WTC11 (cell line): ENCODE measurements around the gene CLN6. TPM values are rescaled to one million over a fixed set of nuclear protein-coding genes. Genes with fewer than 3 reads are reported as not detected.

Experiments
- CREB1 ChIP-seq: sonication (generic); formaldehyde crosslinking; IDR thresholded peaks from 2 replicates; pipeline ENCODE4 v1.8.0; 2023; ENCODE audit warnings: mild to moderate bottlenecking, missing genetic modification reagents
- ESRRA ChIP-seq: sonication (generic); formaldehyde crosslinking; IDR thresholded peaks from 2 replicates; pipeline ENCODE4 v1.8.1; 2022; ENCODE audit warnings: mild to moderate bottlenecking, missing genetic modification reagents, borderline replicate concordance
- GRHL2 ChIP-seq: fragments of 250-450 bp; sonication (Bioruptor Pico); IDR thresholded peaks from 2 replicates; pipeline ENCODE4 v1.8.0; 2022; ENCODE audit warnings: mild to moderate bottlenecking, moderate library complexity; ENCODE audit not compliant: insufficient replicate concordance, severe bottlenecking
- GTF2I ChIP-seq: fragments of 250-450 bp; sonication (Bioruptor Pico); conservative IDR thresholded peaks from 2 replicates; pipeline ENCODE4 v1.4.0; 2021; ENCODE audit warnings: mild to moderate bottlenecking
- IRF2 ChIP-seq: sonication (generic); formaldehyde crosslinking; IDR thresholded peaks from 2 replicates; pipeline ENCODE4 v1.8.0; 2022; ENCODE audit warnings: low read depth, missing genetic modification reagents, borderline replicate concordance
- MXD4 ChIP-seq: fragments of 250-450 bp; sonication (Bioruptor Pico); IDR thresholded peaks from 2 replicates; pipeline ENCODE4 v1.8.0; 2021; ENCODE audit warnings: mild to moderate bottlenecking, moderate library complexity, borderline replicate concordance
- NFATC4 ChIP-seq: fragments of 250-450 bp; sonication (Bioruptor Pico); IDR thresholded peaks from 2 replicates; pipeline ENCODE4 v1.9.0; 2021; ENCODE audit warnings: mild to moderate bottlenecking
- NFYB ChIP-seq: sonication (generic); formaldehyde crosslinking; conservative IDR thresholded peaks from 2 replicates; pipeline ENCODE4 v1.8.0; 2022; ENCODE audit warnings: low read depth, missing genetic modification reagents
- NR3C1 ChIP-seq: sonication (generic); formaldehyde crosslinking; conservative IDR thresholded peaks from 2 replicates; pipeline ENCODE4 v1.8.1; 2023; ENCODE audit warnings: low read depth, mild to moderate bottlenecking, missing genetic modification reagents
- OVOL2 ChIP-seq: fragments of 250-450 bp; sonication (Bioruptor Pico); IDR thresholded peaks from 2 replicates; pipeline ENCODE4 v1.9.0; 2021; ENCODE audit warnings: mild to moderate bottlenecking, borderline replicate concordance
- RELA ChIP-seq: sonication (generic); formaldehyde crosslinking; IDR thresholded peaks from 2 replicates; pipeline ENCODE4 v1.8.1; 2022; ENCODE audit warnings: missing genetic modification reagents, mild to moderate bottlenecking, borderline replicate concordance
- SMAD4 ChIP-seq: sonication (generic); formaldehyde crosslinking; IDR thresholded peaks from 2 replicates; pipeline ENCODE4 v1.8.0; 2022; ENCODE audit warnings: mild to moderate bottlenecking, missing genetic modification reagents
- SOX15 ChIP-seq: fragments of 250-450 bp; sonication (Bioruptor Pico); IDR thresholded peaks from 2 replicates; pipeline ENCODE4 v1.9.0; 2021; ENCODE audit warnings: mild to moderate bottlenecking
- SP1 ChIP-seq: sonication (generic); formaldehyde crosslinking; conservative IDR thresholded peaks from 2 replicates; pipeline ENCODE4 v1.8.1; 2022; ENCODE audit warnings: missing genetic modification reagents
- TEAD1 ChIP-seq: sonication (generic); formaldehyde crosslinking; IDR thresholded peaks from 2 replicates; pipeline ENCODE4 v1.8.0; 2022; ENCODE audit warnings: mild to moderate bottlenecking, missing genetic modification reagents
- TEAD4 ChIP-seq: sonication (generic); formaldehyde crosslinking; IDR thresholded peaks from 2 replicates; pipeline ENCODE4 v1.8.0; 2022; ENCODE audit warnings: mild to moderate bottlenecking, missing genetic modification reagents
- ZNF138 ChIP-seq: sonication (generic); formaldehyde crosslinking; conservative IDR thresholded peaks from 2 replicates; pipeline ENCODE4 v1.8.1; 2022; ENCODE audit warnings: mild to moderate bottlenecking, moderate library complexity, missing genetic modification reagents
- ZNF396 ChIP-seq: fragments of 250-450 bp; sonication (Bioruptor Pico); IDR thresholded peaks from 2 replicates; pipeline ENCODE4 v1.8.0; 2021; ENCODE audit warnings: mild to moderate bottlenecking, moderate library complexity, borderline replicate concordance
- ZNF416 ChIP-seq: fragments of 250-450 bp; sonication (Bioruptor Pico); IDR thresholded peaks from 2 replicates; pipeline ENCODE4 v1.9.0; 2021; ENCODE audit warnings: mild to moderate bottlenecking, inconsistent platforms
- ZNF423 ChIP-seq: fragments of 250-450 bp; sonication (Bioruptor Pico); IDR thresholded peaks from 2 replicates; pipeline ENCODE4 v2.1.2; 2022; ENCODE audit warnings: mild to moderate bottlenecking, moderate library complexity
- total RNA-seq: library from RNA; stranded (reverse); gene quantifications from 3 replicates; pipeline ENCODE4 v1.2.3, GENCODE V29; 2021
- TF ChIP-seq, protein P1 (sequence below): sonication (generic); formaldehyde crosslinking; IDR thresholded peaks from 2 replicates; pipeline ENCODE4 v1.8.1; 2023; ENCODE audit warnings: mild to moderate bottlenecking, moderate library complexity, missing genetic modification reagents
- TF ChIP-seq, protein P2 (sequence below): sonication (generic); formaldehyde crosslinking; IDR thresholded peaks from 2 replicates; pipeline ENCODE4 v1.8.0; 2022; ENCODE audit warnings: mild to moderate bottlenecking, missing genetic modification reagents
- TF ChIP-seq, protein P3 (sequence below): sonication (generic); formaldehyde crosslinking; IDR thresholded peaks from 2 replicates; pipeline ENCODE4 v1.8.1; 2022; ENCODE audit warnings: low read depth, missing genetic modification reagents, borderline replicate concordance
- TF ChIP-seq, protein P4 (sequence below): sonication (generic); formaldehyde crosslinking; IDR thresholded peaks from 2 replicates; pipeline ENCODE4 v1.8.0; 2022; ENCODE audit warnings: mild to moderate bottlenecking, missing genetic modification reagents
- TF ChIP-seq, protein P5 (sequence below): sonication (generic); formaldehyde crosslinking; IDR thresholded peaks from 2 replicates; pipeline ENCODE4 v1.8.0; 2022; ENCODE audit warnings: mild to moderate bottlenecking, missing genetic modification reagents
- TF ChIP-seq, protein P6 (sequence below): sonication (generic); formaldehyde crosslinking; IDR thresholded peaks from 2 replicates; pipeline ENCODE4 v1.8.1; 2023; ENCODE audit warnings: mild to moderate bottlenecking, missing genetic modification reagents, moderate library complexity
- TF ChIP-seq, protein P7 (sequence below): fragments of 250-450 bp; sonication (Bioruptor Pico); conservative IDR thresholded peaks from 2 replicates; pipeline ENCODE4 v1.9.0; 2021; ENCODE audit warnings: mild to moderate bottlenecking
- TF ChIP-seq, protein P8 (sequence below): sonication (generic); formaldehyde crosslinking; conservative IDR thresholded peaks from 2 replicates; pipeline ENCODE4 v1.8.1; 2023; ENCODE audit warnings: mild to moderate bottlenecking, low read depth, missing genetic modification reagents, moderate library complexity

CLN6 gene
- total RNA-seq, 1 experiment from 2014 or later: 50.2 TPM

DNA sequence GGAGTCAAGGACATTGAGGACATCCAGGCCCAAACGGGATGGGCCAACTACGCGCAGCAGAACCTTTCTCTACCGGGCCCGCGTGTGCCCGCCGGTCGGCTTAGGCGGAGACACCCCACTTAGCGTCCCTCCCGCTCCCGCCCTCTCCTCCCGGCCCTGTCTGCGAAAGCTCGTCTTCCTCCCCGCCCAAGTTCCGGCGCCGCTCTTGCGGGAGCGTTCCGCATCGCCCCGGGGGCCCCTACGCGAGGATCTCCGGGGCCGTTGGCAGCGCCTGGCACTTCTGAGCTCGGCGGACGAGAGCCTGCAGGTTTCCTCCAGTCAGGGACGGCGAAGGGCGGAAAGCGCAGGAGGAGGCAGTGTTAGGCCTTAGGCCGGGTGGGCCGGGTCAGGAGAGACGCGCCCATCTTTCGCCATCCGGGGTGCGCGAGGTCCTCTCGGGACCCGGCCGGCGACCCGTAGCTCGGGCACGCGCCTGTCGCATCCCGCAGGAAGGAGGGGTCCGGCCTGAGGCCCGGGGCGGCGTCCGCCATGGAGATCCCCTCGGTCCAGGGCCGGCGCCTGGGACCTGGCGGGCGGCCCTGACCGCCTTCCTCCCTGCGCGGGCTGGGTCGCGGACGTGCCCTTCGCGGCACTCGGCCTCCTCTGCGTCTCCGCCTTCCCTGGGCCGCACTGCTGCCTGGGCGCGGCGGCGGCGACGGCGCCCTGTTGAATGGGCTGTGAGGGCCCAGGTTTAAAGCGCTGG lies 48.2 kb upstream of the CLN6 start, which contains the start of gene FEM1B (continued):
- TF ChIP-seq, protein P1, sequence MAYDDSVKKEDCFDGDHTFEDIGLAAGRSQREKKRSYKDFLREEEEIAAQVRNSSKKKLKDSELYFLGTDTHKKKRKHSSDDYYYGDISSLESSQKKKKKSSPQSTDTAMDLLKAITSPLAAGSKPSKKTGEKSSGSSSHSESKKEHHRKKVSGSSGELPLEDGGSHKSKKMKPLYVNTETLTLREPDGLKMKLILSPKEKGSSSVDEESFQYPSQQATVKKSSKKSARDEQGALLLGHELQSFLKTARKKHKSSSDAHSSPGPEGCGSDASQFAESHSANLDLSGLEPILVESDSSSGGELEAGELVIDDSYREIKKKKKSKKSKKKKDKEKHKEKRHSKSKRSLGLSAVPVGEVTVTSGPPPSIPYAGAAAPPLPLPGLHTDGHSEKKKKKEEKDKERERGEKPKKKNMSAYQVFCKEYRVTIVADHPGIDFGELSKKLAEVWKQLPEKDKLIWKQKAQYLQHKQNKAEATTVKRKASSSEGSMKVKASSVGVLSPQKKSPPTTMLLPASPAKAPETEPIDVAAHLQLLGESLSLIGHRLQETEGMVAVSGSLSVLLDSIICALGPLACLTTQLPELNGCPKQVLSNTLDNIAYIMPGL (CRISPR knock-in tag): peak; percentile 89
- peak; percentile 70 for TF ChIP-seq TEAD4 (CRISPR knock-in tag)
- TF ChIP-seq NR3C1 (CRISPR knock-in tag): no peak
- TF ChIP-seq, protein P2, sequence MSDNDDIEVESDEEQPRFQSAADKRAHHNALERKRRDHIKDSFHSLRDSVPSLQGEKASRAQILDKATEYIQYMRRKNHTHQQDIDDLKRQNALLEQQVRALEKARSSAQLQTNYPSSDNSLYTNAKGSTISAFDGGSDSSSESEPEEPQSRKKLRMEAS: peak; percentile 84
- no peak for TF ChIP-seq NFATC4 (CRISPR knock-in tag)
- TF ChIP-seq NFYB (CRISPR knock-in tag): 0 out of 2 replicates have a peak, but pooled peaks have one; percentile 14
- TF ChIP-seq ESRRA (CRISPR knock-in tag): peak; percentile 99
- TF ChIP-seq, protein P3, sequence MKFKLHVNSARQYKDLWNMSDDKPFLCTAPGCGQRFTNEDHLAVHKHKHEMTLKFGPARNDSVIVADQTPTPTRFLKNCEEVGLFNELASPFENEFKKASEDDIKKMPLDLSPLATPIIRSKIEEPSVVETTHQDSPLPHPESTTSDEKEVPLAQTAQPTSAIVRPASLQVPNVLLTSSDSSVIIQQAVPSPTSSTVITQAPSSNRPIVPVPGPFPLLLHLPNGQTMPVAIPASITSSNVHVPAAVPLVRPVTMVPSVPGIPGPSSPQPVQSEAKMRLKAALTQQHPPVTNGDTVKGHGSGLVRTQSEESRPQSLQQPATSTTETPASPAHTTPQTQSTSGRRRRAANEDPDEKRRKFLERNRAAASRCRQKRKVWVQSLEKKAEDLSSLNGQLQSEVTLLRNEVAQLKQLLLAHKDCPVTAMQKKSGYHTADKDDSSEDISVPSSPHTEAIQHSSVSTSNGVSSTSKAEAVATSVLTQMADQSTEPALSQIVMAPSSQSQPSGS (CRISPR knock-in tag): no peak
- TF ChIP-seq, protein P4, sequence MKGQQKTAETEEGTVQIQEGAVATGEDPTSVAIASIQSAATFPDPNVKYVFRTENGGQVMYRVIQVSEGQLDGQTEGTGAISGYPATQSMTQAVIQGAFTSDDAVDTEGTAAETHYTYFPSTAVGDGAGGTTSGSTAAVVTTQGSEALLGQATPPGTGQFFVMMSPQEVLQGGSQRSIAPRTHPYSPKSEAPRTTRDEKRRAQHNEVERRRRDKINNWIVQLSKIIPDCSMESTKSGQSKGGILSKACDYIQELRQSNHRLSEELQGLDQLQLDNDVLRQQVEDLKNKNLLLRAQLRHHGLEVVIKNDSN (CRISPR knock-in tag): 0 out of 2 replicates have a peak, but pooled peaks have one; percentile 39
- TF ChIP-seq, protein P5, sequence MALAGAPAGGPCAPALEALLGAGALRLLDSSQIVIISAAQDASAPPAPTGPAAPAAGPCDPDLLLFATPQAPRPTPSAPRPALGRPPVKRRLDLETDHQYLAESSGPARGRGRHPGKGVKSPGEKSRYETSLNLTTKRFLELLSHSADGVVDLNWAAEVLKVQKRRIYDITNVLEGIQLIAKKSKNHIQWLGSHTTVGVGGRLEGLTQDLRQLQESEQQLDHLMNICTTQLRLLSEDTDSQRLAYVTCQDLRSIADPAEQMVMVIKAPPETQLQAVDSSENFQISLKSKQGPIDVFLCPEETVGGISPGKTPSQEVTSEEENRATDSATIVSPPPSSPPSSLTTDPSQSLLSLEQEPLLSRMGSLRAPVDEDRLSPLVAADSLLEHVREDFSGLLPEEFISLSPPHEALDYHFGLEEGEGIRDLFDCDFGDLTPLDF (CRISPR knock-in tag): no peak
- no peak for TF ChIP-seq MXD4 (CRISPR knock-in tag)
- TF ChIP-seq TEAD1: no peak; the same call in 1 of the 2 replicates
- TF ChIP-seq, protein P6, sequence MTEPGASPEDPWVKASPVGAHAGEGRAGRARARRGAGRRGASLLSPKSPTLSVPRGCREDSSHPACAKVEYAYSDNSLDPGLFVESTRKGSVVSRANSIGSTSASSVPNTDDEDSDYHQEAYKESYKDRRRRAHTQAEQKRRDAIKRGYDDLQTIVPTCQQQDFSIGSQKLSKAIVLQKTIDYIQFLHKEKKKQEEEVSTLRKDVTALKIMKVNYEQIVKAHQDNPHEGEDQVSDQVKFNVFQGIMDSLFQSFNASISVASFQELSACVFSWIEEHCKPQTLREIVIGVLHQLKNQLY: no peak
- peak; percentile 85 for TF ChIP-seq SP1 (CRISPR knock-in tag)
- TF ChIP-seq SOX15 (CRISPR knock-in tag): 0 out of 2 replicates have a peak, but pooled peaks have one; percentile 3
- TF ChIP-seq ZNF416 (CRISPR knock-in tag): 0 out of 2 replicates have a peak, but pooled peaks have one; percentile 49
- TF ChIP-seq RELA (CRISPR knock-in tag): peak; percentile 20; the same call in 1 of the 2 replicates
- peak; percentile 41; the same call in 1 of the 2 replicates for TF ChIP-seq SMAD4
- no peak for TF ChIP-seq GTF2I
- no peak for TF ChIP-seq ZNF396 (CRISPR knock-in tag)
- TF ChIP-seq, protein P7, sequence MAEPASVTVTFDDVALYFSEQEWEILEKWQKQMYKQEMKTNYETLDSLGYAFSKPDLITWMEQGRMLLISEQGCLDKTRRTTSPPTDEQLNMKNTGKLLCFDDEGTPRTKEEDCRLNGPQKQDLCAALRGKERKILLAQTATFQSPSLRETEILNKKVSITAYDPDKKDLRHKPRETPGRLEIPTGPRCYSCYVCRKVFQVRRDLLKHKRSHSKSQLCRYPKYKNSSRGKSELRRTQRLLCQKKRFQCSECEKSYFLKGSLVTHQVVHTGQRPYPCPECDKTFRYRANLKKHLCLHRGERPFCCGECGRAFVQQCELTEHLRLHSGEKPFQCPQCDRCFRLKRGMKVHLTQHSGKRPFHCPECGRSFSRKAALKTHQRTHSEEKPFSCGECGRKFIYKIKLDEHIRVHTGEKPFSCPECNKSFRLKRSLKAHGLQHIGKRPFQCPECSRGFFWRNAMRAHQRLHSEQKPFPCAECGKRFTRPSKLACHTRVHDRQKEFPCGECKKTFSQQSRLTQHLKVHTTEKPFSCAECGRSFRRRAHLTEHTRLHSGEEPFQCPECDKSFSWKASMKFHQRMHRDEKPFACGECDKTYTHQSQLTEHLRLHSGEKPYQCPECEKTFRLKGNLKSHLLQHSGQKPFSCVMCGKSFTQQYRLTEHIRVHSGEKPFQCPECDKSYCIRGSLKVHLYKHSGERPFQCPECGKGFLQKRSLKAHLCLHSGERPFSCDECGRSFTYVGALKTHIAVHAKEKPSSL (CRISPR knock-in tag): no peak
- TF ChIP-seq, protein P8, sequence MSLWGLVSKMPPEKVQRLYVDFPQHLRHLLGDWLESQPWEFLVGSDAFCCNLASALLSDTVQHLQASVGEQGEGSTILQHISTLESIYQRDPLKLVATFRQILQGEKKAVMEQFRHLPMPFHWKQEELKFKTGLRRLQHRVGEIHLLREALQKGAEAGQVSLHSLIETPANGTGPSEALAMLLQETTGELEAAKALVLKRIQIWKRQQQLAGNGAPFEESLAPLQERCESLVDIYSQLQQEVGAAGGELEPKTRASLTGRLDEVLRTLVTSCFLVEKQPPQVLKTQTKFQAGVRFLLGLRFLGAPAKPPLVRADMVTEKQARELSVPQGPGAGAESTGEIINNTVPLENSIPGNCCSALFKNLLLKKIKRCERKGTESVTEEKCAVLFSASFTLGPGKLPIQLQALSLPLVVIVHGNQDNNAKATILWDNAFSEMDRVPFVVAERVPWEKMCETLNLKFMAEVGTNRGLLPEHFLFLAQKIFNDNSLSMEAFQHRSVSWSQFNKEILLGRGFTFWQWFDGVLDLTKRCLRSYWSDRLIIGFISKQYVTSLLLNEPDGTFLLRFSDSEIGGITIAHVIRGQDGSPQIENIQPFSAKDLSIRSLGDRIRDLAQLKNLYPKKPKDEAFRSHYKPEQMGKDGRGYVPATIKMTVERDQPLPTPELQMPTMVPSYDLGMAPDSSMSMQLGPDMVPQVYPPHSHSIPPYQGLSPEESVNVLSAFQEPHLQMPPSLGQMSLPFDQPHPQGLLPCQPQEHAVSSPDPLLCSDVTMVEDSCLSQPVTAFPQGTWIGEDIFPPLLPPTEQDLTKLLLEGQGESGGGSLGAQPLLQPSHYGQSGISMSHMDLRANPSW (CRISPR knock-in tag): no peak
- no peak for TF ChIP-seq GRHL2 (CRISPR knock-in tag)
- peak; percentile 82 for TF ChIP-seq CREB1 (CRISPR knock-in tag)
- 0 out of 2 replicates have a peak, but pooled peaks have one; percentile 51 for TF ChIP-seq IRF2 (CRISPR knock-in tag)
- no peak for TF ChIP-seq ZNF423 (CRISPR knock-in tag)
- TF ChIP-seq ZNF138: no peak
- no peak for TF ChIP-seq OVOL2
